GM18517 (cell line): ENCODE data around the gene DDX31.
"Not testable (repeated sequence)": the region's sequence is repeated elsewhere in the genome, so short reads cannot be mapped to it uniquely, and the experiment has no call there.

Source experiments
- ATAC-seq: cut with Tn5 transposase; IDR thresholded peaks from one replicate; pipeline ENCODE4 v1.9.1; 2021; ENCODE audit warnings: mild to moderate bottlenecking, moderate library complexity; ENCODE audit not compliant: unreplicated experiment

Gene DDX31

DNA sequence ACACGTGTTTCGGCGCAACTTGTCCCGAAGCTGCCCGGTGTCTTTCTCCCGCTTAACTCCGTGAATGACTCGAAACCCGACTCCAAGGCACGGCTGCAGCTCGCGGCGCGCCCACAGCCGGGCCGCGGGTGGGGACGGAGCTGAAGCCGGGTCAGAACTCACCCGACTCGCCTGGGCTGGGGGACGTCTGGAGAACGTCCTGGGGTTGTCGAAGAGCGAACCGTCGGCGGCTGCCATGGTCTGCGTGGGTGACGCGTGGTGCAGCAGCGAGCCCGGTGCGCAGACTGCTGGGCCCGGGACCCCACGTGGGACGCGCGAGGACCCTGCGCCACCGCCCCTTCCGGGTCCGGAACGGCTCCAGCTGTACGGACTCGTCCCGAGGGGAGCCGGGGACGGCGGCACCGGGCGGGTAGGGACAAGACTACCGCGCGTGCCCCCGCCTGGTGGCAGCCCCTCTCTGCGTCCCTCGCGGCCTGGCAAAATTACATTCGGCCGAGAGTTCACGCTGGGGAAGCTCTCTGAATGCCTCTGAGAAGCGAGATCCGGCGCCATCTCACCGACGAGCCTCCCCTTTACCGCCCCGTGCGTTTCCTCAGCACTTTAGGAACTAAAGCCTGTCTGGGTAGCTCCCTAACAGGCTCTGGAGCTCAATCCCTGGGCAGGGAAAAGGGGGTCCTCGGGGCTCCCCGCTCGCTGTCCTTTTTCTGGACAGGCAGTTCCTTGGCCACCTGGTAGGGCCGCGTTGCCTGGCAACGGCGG is at the start of gene DDX31:
Gene DDX31, minus strand, starts transcription at position 286 of the 759 bp plus-strand sequence. Its CDS starts 49 bp downstream, at position 237.
- ATAC-seq = peak; percentile 56

DNA sequence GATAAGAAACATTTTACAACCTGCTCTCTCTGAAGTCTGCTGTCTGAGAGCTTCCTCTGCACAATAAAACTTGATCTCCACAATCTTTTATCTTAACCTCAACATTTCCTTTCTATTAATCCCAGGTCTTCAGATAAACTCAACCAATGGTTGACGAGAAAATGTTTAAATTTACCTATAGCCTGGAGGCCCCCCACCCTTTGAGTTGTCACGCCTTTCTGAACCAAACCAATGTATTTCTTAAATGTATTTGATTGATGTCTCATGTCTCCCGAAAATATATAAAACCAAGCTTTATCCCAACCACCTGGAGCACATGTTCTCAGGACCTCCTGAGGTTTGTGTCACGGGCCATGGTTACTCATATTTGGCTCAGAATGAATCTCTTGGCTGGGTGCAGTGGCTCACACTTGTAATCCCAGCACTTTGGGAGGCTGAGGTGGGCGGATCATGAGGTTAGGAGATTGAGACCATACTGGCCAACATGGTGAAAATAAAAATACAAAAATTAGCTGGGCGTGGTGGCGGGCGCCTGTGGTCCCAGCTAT is 48.7 kb upstream of the DDX31 start:
- ATAC-seq = not testable (repeated sequence)

GRCh38 chr9:132717326-132717945 is 47.7 kb upstream of the DDX31 start:
- ATAC-seq = no peak

- ATAC-seq = no peak
Observed at GRCh38 chr9:132716007-132716406, 46.2 kb upstream of the DDX31 start.

- ATAC-seq = no peak
Observed at GRCh38 chr9:132712753-132713152, 43.0 kb upstream of the DDX31 start.

DNA sequence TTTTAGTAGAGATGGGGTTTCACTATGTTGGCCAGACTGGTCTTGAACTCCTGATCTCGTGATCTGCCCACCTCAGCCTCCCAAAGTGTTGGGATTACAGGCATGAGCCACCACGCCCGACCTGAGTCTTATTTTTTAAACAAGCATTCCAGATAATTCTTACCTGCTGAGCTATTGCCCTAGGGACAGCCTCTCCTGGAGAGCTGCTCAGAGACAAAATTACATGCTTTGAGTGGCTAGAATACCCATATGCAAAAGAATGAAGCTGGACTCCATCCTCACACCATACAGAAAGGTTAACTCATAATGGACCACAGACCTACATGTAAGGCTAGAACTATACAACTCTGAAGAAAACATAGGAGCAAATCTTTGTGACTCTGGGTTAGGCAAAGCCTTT is 42.1 kb upstream of the DDX31 start:
- ATAC-seq = no peak

DNA sequence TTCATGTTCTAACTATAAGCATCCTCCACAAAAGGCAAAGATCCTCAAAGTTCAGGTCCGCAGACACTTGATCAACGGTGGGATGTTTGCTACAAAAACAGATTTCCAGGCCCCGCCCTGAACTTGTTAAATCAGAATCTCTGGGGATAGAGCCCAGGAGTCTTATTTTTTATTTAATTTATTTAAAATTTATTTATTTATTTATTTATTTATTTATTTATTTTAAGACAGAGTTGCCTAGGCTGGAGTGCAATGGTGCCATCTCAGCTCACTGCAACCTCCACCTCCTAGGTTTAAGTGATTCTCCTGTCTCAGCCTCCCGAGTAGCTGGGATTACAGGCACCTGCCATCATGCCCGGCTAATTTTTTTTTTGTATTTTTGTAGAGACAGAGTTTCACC is 41.4 kb upstream of the DDX31 start:
- not testable (repeated sequence) for ATAC-seq

DNA sequence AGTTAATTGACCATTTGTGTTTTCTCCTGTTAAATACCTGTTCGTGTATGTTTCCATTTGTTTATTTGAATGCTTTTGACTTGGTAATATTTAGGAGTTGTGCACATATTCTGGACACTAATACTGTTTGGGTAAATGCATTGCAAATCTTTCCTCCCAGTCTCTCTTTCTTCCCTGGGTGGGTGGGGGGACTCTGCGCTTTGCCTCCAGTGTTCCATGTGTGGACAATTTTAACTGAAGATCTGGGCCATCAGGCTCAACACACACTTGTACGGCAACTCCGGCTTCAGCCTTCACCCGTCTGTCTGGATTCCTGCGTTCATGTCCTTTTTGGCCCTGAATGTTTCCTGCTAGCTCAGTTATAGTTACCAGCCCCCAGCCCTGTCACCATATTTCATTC is 40.5 kb upstream of the DDX31 start:
- ATAC-seq = no peak

- ATAC-seq = no peak
Observed at GRCh38 chr9:132708769-132709430, 39.1 kb upstream of the DDX31 start.

DNA sequence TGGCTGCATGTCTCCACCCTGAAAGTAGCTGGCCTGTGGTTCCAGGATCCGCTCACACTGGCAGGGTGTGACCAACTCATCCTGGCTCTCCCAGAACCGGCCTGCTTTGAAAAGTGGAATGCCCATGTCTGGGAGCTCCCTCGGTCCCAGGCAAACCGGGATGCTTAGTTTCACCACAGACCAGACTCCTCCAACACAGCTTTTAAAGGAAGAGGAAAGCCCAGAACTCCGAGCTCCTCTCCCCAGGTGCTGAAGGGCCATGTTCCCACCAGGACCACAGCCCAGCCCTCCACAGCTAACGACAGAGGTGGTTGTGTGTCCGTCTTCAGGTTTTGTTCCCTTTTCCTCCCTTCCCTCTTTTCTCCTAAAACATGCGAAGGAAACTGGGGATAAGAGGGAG is 38.5 kb upstream of the DDX31 start:
- no peak for ATAC-seq

GRCh38 chr9:132703336-132703735 is 33.6 kb upstream of the DDX31 start:
- no peak for ATAC-seq

DNA sequence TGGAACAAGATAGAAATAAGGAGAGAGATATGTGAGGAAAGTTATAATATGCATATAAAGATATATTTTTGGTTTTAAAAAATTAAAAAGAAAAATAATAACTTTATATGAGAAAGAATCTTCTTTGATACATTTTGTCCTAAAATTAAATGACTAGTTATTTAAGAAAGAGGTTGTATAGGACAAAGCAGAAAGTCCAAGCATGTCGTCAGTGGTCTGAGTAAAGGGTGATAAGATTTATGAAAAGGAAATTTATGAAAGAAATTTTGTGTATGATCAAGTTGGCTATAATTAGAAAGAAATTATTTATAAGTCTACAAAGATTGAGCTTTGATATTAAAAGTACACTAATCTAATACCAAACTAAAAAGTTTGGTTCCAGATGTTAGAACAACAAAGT is 32.5 kb upstream of the DDX31 start:
- ATAC-seq = no peak

- no peak for ATAC-seq
Observed at GRCh38 chr9:132699956-132700355, 30.2 kb upstream of the DDX31 start.

DNA sequence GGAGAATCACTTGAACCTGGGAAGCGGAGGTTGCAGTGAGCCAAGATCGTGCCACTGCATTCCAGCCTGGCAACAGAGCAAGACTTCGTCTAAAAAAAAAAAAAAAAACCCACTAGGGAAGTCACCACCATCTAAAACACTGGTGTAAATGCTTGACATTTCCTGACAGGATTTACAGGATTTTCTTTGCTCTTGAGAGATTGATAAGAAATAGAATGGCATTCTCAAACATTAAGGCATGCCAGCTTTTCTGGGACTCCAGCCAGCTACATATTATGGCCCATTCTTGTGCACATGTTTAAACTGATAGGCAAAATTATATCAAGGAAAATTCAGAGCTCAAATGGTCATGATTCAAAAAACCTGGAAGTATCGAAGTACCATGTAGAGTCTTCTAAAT is 29.2 kb upstream of the DDX31 start:
- ATAC-seq = no peak

- no peak for ATAC-seq
Observed at GRCh38 chr9:132697230-132697629, 27.4 kb upstream of the DDX31 start.

DNA sequence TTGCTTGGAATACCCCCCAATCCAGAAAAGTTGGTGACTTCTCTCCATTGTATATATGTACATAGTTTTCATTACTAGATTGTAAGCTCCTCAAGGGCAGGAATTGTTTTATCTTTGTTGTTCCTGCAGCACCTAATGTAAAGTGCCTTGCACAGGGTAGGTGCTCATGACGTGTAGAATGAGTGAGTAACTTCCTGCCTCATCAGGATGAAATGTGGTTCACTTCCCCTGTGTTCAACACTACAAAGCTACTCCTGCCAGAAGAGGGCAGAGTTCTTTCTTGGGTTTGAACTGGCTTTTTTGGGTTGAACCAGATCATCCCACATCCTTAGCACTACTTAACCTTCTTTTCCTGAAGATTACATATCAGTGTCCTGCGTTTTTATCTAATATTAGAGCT is 24.4 kb upstream of the DDX31 start:
- ATAC-seq = no peak

DNA sequence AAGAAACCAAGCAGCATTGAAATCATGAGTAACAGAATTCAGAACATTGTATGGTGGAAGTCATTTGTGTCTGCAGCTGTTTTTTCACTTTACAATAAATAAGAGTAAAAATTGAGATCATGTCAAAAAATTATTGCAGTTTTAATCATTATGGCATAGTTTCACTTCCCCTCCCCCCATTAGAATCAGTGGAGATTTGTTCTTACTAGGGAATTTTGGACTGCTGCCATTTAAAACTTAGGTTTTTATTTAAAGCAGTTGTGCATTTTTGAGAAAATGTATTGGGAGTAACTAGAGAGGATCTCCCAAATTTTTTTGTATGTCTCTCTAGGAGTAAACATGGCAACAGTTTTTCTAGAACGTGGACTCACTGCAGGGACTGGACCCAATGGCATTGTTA is 20.9 kb upstream of the DDX31 start:
- no peak for ATAC-seq

DNA sequence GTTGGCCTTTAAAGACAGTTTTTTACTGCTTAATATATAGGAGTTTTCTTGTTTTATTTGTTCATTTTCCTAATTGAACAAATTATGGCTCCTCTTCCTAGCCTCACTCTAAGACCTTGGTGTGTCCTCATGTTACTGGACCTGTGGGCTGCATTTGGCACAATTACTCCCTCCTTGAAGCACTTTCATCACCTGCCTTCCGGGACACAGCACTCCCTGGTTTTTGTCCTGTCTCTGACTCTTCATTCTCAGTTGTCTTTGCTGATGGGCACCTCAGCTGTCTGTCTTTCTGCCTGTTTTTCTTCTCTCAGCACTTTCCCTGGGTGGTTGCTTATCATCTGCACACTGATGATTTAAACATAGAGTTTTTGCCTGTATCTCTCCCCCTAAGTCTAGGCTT is 14.1 kb upstream of the DDX31 start:
- no peak for ATAC-seq

GRCh38 chr9:132681561-132681960 is 11.8 kb upstream of the DDX31 start:
- no peak for ATAC-seq

GRCh38 chr9:132679946-132680625 is 10.3 kb upstream of the DDX31 start:
- no peak for ATAC-seq

DNA sequence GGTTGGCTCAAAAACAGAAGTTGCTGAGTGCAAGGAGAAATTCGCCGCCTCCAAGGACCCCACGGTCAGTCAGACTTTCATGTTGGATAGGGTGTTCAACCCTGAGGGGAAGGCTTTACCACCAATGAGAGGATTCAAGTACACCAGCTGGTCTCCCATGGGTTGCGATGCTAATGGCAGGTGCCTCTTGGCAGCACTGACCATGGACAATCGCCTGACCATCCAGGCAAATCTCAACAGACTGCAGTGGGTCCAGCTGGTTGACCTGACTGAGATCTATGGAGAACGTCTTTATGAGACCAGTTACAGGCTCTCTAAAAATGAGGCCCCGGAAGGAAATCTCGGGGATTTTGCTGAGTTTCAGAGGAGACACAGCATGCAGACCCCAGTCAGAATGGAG is 8.2 kb upstream of the DDX31 start:
- ATAC-seq = no peak
